Right lobe of liver (tissue), 4 donors: ENCODE measurements around the gene KLF13.

Experiments
- POLR2A ChIP-seq: fragments of 450-650 bp; IDR thresholded peaks from one replicate; pipeline ENCODE4 v1.6.1; 2017; ENCODE audit warnings: antibody characterized with exemption, mild to moderate bottlenecking
- TF ChIP-seq, protein P1 (sequence below), 4 donors: fragments of 200-600 bp in 3 of 4; fragments of 450-650 bp in 1 of 4; IDR thresholded peaks; one replicate each; pipeline versions ENCODE4 v1.5.1 to v1.8.0; 2016 to 2022; ENCODE audit warnings: antibody characterized with exemption in 4 of 4, mild to moderate bottlenecking in 2 of 4
- donor health status: DM: no; HTN: no; CAD: no.
- donor health status: DM: no; HTN: no; CAD: no.
- donor health status: DM: no; HTN: yes; CAD: no.

DNA sequence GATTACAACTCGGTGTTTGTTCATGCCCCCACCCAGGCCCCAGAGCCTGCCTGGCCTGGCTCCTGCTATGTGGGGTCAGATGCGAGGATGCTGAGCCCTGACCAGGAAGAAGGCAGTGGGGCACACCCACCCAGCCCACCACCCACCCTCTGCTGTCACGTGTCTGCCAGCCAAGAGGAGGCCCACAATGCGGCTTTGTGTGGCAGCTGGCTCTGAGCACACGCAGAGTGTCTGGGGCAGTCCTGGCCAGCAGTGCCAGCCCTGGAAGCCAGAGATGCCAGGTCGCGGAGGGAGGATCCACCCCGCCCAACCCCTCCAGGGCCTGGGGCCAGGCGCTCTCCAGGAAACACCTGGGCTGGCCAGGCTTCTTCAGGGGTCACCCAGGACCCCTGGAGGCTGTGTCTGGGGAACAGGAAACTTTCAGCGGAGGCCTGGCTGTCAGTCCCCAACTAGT is 26.4 kb upstream of the KLF13 start:
- TF ChIP-seq, protein P1, sequence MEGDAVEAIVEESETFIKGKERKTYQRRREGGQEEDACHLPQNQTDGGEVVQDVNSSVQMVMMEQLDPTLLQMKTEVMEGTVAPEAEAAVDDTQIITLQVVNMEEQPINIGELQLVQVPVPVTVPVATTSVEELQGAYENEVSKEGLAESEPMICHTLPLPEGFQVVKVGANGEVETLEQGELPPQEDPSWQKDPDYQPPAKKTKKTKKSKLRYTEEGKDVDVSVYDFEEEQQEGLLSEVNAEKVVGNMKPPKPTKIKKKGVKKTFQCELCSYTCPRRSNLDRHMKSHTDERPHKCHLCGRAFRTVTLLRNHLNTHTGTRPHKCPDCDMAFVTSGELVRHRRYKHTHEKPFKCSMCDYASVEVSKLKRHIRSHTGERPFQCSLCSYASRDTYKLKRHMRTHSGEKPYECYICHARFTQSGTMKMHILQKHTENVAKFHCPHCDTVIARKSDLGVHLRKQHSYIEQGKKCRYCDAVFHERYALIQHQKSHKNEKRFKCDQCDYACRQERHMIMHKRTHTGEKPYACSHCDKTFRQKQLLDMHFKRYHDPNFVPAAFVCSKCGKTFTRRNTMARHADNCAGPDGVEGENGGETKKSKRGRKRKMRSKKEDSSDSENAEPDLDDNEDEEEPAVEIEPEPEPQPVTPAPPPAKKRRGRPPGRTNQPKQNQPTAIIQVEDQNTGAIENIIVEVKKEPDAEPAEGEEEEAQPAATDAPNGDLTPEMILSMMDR (IDR thresholded peaks at IDR 0.05), result no peak
- TF ChIP-seq POLR2A, result no peak
